Cardiac atrium fibroblast (primary cell): ENCODE measurements around the gene TSPY8. TPM values are rescaled to one million over a fixed set of nuclear protein-coding genes. Genes with fewer than 3 reads are reported as not detected.

Experiments used
- total RNA-seq: library from RNA; depleted of rRNA; stranded (reverse); fragments of >200 nt; gene quantifications from 2 replicates; pipeline ENCODE4 v1.2.3, GENCODE V29; 2015

The TSPY8 gene
- total RNA-seq, result not detected in 2 replicates

DNA sequence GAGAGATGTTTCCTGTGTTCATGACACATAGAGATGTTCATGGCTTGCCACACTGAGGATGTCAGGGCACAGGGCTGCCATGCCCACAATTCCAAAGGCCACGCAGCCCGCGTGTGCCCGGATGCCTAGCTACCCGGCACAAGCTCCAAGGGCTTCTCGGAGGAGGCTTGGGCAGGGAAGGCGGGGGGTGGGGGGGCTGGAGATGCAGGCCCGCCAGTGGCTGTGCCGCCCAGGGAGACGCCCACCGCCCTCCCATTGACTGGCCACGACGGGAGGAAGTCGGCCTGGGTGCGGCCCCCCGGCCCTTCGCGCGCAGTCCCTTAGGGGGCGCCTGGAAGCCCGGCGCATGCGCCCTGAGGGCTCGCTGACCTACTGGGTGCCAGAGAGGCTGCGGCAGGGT lies at the start of gene TSPY8:
TSS of gene TSPY8 (plus strand) at position 301 of the 400 bp plus-strand sequence. CDS start at position 347, 46 bp downstream.

GRCh38 chrY:9337164-9337563 lies 20.4 kb upstream of the TSPY8 start, which contains the start of gene TSPY4:
Gene TSPY4, plus strand, starts transcription at chrY:9337464. Its CDS starts 46 bp downstream, at chrY:9337510.

DNA sequence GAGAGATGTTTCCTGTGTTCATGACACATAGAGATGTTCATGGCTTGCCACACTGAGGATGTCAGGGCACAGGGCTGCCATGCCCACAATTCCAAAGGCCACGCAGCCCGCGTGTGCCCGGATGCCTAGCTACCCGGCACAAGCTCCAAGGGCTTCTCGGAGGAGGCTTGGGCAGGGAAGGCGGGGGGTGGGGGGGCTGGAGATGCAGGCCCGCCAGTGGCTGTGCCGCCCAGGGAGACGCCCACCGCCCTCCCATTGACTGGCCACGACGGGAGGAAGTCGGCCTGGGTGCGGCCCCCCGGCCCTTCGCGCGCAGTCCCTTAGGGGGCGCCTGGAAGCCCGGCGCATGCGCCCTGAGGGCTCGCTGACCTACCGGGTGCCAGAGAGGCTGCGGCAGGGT lies 40.5 kb downstream of the TSPY8 start, which contains the start of gene TSPY3:
TSS of gene TSPY3 (plus strand) at position 301 of the 400 bp plus-strand sequence. CDS start at position 347, 46 bp downstream.

Other genes with a start within 250 kb of the TSPY8 start
- not detected in 2 replicates for gene TSPY4, start 20.3 kb upstream of the TSPY8 start, total RNA-seq
- gene TSPY3, start 40.6 kb downstream of the TSPY8 start, total RNA-seq, result not detected in 2 replicates
- gene TSPY1, start 109.2 kb downstream of the TSPY8 start, total RNA-seq, result not detected in 2 replicates
- gene TSPY9, start 129.5 kb downstream of the TSPY8 start, total RNA-seq, result not detected in 2 replicates
- not detected in 2 replicates for gene TSPY10, start 170.1 kb downstream of the TSPY8 start, total RNA-seq